ENCODE data around the gene NPC1. TPM values are rescaled to one million over a fixed set of nuclear protein-coding genes. Genes with fewer than 3 reads are reported as not detected.

NPC1 gene
- total RNA-seq, 1 experiment from 2014 or later = 38.3 TPM

DNA sequence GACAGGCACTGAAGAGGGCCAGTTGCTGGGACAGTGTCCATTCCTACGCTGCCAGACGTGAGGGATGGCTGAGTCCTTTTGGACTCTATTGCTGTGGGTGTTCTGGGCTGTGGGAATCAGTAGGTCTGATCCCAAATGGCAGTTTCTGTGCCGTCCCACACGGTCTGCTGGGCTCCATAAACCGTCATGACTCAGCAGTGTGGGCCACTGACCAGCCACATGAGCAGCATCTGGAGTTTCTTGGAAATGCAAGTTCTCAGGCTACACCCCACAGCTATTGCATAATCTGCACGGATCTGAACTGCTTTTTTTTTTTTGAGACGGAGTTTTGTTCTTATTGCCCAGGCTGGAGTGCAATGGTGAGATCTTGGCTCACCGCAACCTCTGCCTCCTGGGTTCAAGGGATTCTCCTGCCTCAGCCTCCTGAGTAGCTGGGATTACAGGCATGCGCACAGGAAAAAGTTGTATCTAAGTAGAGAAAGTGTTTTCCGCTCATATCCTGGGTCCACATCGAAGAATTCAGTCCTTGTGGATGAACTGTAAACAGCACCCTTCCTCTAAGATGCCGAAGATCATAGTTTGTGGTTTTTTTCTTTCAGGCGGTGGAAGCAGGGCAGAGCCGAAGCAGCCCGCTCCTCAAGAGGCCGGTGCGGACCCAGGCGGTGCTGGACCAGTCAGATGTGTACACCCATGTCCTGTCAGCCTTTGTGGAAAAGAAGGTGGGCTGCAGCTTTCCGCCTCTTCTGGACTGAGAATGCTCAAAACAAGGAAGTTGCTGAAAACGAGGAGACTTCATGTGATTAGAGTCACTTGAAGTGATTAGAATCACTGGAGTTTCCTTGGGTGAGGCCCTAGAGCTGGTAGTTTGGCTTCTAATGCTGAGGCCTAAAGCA lies 57.5 kb downstream of the NPC1 start (continued):
- TF ChIP-seq, protein P1, sequence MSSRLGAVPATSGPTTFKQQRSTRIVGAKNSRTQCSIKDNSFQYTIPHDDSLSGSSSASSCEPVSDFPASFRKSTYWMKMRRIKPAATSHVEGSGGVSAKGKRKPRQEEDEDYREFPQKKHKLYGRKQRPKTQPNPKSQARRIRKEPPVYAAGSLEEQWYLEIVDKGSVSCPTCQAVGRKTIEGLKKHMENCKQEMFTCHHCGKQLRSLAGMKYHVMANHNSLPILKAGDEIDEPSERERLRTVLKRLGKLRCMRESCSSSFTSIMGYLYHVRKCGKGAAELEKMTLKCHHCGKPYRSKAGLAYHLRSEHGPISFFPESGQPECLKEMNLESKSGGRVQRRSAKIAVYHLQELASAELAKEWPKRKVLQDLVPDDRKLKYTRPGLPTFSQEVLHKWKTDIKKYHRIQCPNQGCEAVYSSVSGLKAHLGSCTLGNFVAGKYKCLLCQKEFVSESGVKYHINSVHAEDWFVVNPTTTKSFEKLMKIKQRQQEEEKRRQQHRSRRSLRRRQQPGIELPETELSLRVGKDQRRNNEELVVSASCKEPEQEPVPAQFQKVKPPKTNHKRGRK (CRISPR knock-in tag; IDR thresholded peaks at IDR 0.05; ENCODE audit: borderline replicate concordance) = no peak

DNA sequence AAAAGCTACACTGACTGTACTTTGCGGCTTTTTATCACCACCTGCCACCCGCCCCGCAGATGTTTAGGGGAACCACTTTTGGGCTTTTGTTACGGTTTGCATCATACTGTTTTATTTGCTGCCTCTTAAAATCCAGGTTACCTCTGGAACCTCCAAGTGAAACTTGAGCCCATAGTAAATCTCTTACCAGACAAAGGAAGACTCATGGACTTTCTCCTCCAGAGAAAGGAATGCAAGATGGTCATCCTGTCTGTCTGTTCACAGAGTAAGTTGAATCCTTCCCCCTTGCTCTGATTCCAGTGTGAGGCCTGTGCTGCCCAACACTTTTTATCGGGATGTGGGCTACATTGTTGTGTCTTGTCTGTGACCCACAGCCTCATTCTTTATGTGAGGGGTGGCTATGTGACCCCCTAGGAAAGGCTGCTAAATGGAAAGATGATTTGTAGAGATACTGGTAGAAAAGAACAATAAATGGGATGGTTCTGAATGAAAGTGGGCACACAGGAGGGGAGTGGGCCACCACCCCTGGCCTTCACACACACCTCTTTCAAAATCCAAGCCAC lies 59.7 kb downstream of the NPC1 start:
- ChIA-PET POLR2A (no interaction called here), CTCF (interaction anchor here (1.4 kb wide), 1 partner anchor 11 kb away, joined by 4 read pairs; no protein-coding TSS in a partner anchor)
- Mint-ChIP-seq H3K9me3 (no peaks in the 10 kb centered on the region), H3K36me3 (peaks cover 56% of the 10 kb centered on the region), H3K27me3 (ENCODE audit: low read depth) (no peaks in the 10 kb centered on the region), H3K4me3 (no peak overlapping the region), H3K4me1 (no peaks in the 10 kb centered on the region), H3K27ac (peak overlapping the region; percentile 93)
- ATAC-seq (no peak), DNase-seq (ENCODE audit: low spot score) (no peak)
- no peak for TF ChIP-seq SMAD3 (CRISPR knock-in tag; IDR thresholded peaks at IDR 0.05; ENCODE audit: borderline replicate concordance)
- TF ChIP-seq FOXP1 (CRISPR knock-in tag; IDR thresholded peaks at IDR 0.05; ENCODE audit: borderline replicate concordance) = no peak
- TF ChIP-seq, protein P2, sequence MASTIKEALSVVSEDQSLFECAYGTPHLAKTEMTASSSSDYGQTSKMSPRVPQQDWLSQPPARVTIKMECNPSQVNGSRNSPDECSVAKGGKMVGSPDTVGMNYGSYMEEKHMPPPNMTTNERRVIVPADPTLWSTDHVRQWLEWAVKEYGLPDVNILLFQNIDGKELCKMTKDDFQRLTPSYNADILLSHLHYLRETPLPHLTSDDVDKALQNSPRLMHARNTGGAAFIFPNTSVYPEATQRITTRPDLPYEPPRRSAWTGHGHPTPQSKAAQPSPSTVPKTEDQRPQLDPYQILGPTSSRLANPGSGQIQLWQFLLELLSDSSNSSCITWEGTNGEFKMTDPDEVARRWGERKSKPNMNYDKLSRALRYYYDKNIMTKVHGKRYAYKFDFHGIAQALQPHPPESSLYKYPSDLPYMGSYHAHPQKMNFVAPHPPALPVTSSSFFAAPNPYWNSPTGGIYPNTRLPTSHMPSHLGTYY (CRISPR knock-in tag; IDR thresholded peaks at IDR 0.05) = no peak
- TF ChIP-seq, protein P3, sequence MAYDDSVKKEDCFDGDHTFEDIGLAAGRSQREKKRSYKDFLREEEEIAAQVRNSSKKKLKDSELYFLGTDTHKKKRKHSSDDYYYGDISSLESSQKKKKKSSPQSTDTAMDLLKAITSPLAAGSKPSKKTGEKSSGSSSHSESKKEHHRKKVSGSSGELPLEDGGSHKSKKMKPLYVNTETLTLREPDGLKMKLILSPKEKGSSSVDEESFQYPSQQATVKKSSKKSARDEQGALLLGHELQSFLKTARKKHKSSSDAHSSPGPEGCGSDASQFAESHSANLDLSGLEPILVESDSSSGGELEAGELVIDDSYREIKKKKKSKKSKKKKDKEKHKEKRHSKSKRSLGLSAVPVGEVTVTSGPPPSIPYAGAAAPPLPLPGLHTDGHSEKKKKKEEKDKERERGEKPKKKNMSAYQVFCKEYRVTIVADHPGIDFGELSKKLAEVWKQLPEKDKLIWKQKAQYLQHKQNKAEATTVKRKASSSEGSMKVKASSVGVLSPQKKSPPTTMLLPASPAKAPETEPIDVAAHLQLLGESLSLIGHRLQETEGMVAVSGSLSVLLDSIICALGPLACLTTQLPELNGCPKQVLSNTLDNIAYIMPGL (CRISPR knock-in tag; IDR thresholded peaks at IDR 0.05) = no peak
- TF ChIP-seq, protein P4, sequence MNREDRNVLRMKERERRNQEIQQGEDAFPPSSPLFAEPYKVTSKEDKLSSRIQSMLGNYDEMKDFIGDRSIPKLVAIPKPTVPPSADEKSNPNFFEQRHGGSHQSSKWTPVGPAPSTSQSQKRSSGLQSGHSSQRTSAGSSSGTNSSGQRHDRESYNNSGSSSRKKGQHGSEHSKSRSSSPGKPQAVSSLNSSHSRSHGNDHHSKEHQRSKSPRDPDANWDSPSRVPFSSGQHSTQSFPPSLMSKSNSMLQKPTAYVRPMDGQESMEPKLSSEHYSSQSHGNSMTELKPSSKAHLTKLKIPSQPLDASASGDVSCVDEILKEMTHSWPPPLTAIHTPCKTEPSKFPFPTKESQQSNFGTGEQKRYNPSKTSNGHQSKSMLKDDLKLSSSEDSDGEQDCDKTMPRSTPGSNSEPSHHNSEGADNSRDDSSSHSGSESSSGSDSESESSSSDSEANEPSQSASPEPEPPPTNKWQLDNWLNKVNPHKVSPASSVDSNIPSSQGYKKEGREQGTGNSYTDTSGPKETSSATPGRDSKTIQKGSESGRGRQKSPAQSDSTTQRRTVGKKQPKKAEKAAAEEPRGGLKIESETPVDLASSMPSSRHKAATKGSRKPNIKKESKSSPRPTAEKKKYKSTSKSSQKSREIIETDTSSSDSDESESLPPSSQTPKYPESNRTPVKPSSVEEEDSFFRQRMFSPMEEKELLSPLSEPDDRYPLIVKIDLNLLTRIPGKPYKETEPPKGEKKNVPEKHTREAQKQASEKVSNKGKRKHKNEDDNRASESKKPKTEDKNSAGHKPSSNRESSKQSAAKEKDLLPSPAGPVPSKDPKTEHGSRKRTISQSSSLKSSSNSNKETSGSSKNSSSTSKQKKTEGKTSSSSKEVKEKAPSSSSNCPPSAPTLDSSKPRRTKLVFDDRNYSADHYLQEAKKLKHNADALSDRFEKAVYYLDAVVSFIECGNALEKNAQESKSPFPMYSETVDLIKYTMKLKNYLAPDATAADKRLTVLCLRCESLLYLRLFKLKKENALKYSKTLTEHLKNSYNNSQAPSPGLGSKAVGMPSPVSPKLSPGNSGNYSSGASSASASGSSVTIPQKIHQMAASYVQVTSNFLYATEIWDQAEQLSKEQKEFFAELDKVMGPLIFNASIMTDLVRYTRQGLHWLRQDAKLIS (CRISPR knock-in tag; IDR thresholded peaks at IDR 0.05; ENCODE audit: borderline replicate concordance) = no peak
- TF ChIP-seq, protein P5, sequence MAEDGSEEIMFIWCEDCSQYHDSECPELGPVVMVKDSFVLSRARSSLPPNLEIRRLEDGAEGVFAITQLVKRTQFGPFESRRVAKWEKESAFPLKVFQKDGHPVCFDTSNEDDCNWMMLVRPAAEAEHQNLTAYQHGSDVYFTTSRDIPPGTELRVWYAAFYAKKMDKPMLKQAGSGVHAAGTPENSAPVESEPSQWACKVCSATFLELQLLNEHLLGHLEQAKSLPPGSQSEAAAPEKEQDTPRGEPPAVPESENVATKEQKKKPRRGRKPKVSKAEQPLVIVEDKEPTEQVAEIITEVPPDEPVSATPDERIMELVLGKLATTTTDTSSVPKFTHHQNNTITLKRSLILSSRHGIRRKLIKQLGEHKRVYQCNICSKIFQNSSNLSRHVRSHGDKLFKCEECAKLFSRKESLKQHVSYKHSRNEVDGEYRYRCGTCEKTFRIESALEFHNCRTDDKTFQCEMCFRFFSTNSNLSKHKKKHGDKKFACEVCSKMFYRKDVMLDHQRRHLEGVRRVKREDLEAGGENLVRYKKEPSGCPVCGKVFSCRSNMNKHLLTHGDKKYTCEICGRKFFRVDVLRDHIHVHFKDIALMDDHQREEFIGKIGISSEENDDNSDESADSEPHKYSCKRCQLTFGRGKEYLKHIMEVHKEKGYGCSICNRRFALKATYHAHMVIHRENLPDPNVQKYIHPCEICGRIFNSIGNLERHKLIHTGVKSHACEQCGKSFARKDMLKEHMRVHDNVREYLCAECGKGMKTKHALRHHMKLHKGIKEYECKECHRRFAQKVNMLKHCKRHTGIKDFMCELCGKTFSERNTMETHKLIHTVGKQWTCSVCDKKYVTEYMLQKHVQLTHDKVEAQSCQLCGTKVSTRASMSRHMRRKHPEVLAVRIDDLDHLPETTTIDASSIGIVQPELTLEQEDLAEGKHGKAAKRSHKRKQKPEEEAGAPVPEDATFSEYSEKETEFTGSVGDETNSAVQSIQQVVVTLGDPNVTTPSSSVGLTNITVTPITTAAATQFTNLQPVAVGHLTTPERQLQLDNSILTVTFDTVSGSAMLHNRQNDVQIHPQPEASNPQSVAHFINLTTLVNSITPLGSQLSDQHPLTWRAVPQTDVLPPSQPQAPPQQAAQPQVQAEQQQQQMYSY (CRISPR knock-in tag; IDR thresholded peaks at IDR 0.05) = no peak
